Cardiac fibroblast (primary cell): ENCODE results near the gene KLHL30.

ENCODE experiments used
- DNase-seq, 2 donors: peaks; one replicate each; pipeline versions ENCODE4 v3.0.0 to v3.0.0-alpha.2; 2010; ENCODE audit warnings: low read depth in 2 of 2
- H3K4me3 ChIP-seq, 2 donors: replicated peaks in 1 of 2; 1 replicate in 1 of 2; 2 replicates in 1 of 2; pipeline ENCODE4 v1.5.1; 2011; ENCODE audit warnings: low read depth in 2 of 2, low read length in 2 of 2, mild to moderate bottlenecking in 2 of 2, moderate library complexity in 1 of 2
- CTCF ChIP-seq: IDR thresholded peaks from one replicate; pipeline ENCODE4 v1.5.1; 2011; ENCODE audit warnings: low read depth, mild to moderate bottlenecking, low read length, inconsistent platforms

KLHL30 gene

DNA sequence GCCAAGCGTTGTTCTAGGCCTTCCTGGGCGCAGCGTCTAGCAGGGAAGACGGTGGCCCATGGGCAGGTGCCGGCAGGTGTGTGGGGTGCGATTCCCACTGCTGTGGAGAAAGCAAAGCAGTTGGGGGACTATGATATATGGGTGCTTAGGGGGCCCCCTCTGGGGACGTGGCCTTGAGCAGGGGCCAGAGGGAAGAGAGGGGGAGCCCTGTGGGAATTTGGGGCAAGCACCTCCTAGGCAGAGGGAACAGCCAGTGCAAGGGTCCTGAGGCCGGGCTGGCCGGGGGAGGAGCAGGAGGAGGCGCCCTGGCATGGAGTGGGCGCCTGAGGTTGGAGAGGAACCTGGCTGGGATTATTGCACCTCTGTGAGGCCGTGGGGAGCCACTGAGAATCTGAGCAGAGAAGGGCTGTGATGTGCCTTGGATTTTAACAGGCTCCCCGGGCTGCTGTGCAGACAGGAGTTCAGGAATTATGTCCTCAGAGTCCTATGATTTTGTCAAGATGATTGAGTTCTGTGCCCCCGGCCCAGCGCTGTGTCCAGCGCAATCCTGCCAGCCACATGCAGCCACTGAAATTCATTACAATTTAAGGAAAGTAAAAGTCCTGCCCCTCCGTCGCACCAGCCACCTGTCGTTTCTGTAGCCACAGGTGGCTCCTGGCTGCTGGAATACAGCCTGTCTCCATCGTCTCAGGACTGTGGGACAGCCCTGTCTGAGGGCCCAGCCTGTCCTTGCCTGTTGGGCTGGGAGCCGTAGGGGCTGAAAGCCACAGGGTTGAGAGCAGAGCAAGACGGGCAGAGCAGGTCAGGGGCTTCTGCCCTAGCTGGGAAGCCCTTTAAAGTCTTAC, 9.1 kb upstream of the KLHL30 start:
- no peak for DNase-seq

DNA sequence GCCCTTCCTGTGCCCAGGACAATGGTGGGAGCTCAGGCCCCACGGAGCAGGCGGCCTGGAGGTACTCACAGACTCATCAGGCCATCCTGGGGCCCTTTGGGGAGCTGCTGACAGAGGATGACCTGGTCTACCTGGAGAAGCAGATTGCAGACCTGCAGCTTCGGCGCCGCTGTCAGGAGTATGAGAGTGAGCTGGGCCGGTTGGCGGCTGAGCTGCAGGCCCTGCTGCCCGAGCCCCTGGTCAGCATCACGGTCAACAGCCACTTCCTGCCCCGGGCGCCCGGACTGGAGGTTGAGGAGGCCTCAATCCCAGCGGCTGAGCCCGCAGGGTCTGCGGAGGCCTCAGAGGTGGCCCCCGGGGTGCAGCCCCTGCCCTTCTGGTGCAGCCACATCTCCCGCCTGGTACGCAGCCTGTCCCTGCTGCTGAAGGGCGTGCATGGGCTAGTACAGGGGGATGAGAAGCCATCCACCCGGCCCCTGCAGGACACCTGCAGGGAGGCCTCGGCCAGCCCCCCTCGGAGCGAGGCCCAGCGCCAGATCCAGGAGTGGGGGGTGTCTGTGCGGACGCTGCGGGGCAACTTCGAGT, 8.3 kb upstream of the KLHL30 start:
- no peak for TF ChIP-seq CTCF

More for the DNA sequence above, 9.1 kb upstream of the KLHL30 start:
- no peak overlapping the region for H3K4me3 ChIP-seq
- TF ChIP-seq CTCF, result no peak

GRCh38 chr2:238130696-238131628, 7.5 kb upstream of the KLHL30 start:
- TF ChIP-seq CTCF, result no peak
- H3K4me3 ChIP-seq, result no peak overlapping the region
- DNase-seq, result no peak

More for the DNA sequence above, 8.3 kb upstream of the KLHL30 start:
- DNase-seq, result no peak
- no peak overlapping the region for H3K4me3 ChIP-seq

DNA sequence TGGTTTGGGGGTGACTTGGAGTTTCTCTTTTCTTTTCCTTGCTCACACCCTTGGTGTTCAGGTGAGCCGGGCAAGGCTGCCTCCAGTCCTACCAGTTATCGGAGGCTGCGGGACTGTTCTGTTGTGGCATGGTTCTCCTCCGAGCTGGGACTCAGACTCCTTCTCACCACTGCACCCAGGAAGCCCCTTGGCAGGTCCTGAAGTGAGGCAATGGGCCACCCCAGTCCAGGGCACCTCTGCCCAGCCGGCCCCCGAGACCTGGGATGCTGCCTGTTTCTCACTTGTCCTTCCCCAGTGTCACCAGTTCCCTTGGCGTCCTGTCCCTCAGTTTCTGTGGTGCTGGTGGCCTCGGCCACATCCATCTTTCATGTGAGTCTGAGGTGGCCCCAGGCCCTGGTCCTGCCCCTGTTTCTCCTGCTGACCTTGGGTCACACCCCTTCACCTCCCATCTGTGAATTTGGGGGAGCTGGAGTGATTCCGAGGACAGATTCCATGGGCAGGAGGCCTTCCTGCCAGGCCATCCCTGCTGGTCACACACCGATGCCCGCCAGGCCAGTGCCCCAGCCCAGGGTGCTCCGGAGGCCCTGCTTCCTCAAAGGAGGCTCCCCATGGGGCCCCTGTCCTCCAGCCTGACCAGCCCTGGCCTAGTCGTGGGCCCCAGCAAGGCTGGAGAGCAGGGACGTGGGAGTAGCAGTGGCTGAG, 6.6 kb upstream of the KLHL30 start:
- TF ChIP-seq CTCF, result no peak
- no peak for DNase-seq
- no peak overlapping the region for H3K4me3 ChIP-seq

- no peak for TF ChIP-seq CTCF
- DNase-seq, result no peak
These were observed 5.7 kb upstream of the KLHL30 start for GRCh38 chr2:238132463-238133450.

More at GRCh38 chr2:238132463-238133450, 5.7 kb upstream of the KLHL30 start:
- no peak overlapping the region for H3K4me3 ChIP-seq
